IMR-90 (cell line): ENCODE results near the gene SMAD2. TPM values are rescaled to one million over a fixed set of nuclear protein-coding genes. Genes with fewer than 3 reads are reported as not detected.

ENCODE experiments used
- ATAC-seq: fragments of 200-7000 bp; cut with Tn5 transposase; 2 replicates; pipeline ENCODE4 v1.9.1; 2020; ENCODE audit warnings: low read depth, mild to moderate bottlenecking, moderate library complexity
- BruUV-seq: library from RNA; stranded (reverse); fragments of 400-500 nt; replicated peaks from 2 replicates; lab custom pipeline; 2021; lab: Mats Ljungman, UMichigan
- CTCF ChIA-PET: fragments of 300-600 bp; formaldehyde crosslinking; extraction: SDS; loops from one replicate; lab custom pipeline; 2021; ENCODE audit warnings: antibody characterized with exemption; lab: Yijun Ruan, JAX
- POLR2A ChIA-PET: fragments of 300-600 bp; sonication (Branson Sonifier 250); formaldehyde crosslinking; loops from one replicate; lab custom pipeline; 2022; ENCODE audit warnings: antibody characterized with exemption; ENCODE audit not compliant: unreplicated experiment; lab: Charles Lee
- DNase-seq: peaks from one replicate; pipeline ENCODE4 v3.0.0; 2013
- H2AFZ ChIP-seq: replicated peaks from 2 replicates; pipeline ENCODE3; 2013; ENCODE audit warnings: low read length, mild to moderate bottlenecking; ENCODE audit not compliant: poor library complexity
- H2AK5ac ChIP-seq: 2 replicates; pipeline ENCODE4 v1.6.1; 2013; ENCODE audit warnings: low read depth, low read length, inconsistent platforms
- H2AK9ac ChIP-seq: replicated peaks from 2 replicates; pipeline ENCODE3; 2013; ENCODE audit warnings: mild to moderate bottlenecking, low read depth, low read length, moderate library complexity; ENCODE audit not compliant: poor library complexity
- H2BK120ac ChIP-seq: 2 replicates; pipeline ENCODE4 v1.6.1; 2013; ENCODE audit warnings: low read depth, low read length, inconsistent platforms
- H2BK15ac ChIP-seq: 3 replicates; pipeline ENCODE4 v1.6.1; 2013; ENCODE audit warnings: low read depth, low read length, inconsistent platforms
- H2BK20ac ChIP-seq: 2 replicates; pipeline ENCODE4 v1.6.1; 2013; ENCODE audit warnings: low read depth, mild to moderate bottlenecking, inconsistent platforms, low read length, moderate library complexity
- H2BK5ac ChIP-seq: 2 replicates; pipeline ENCODE4 v1.6.1; 2013; ENCODE audit warnings: mild to moderate bottlenecking, low read depth, low read length, inconsistent platforms; ENCODE audit not compliant: poor library complexity, severe bottlenecking
- H3K14ac ChIP-seq: replicated peaks from 2 replicates; pipeline ENCODE4 v1.6.1; 2013; ENCODE audit warnings: low read depth, low read length, inconsistent platforms
- H3K18ac ChIP-seq: 2 replicates; pipeline ENCODE4 v1.6.1; 2013; ENCODE audit warnings: low read depth, low read length, control low read depth
- H3K23ac ChIP-seq: 2 replicates; pipeline ENCODE4 v1.6.1; 2013; ENCODE audit warnings: low read depth, low read length, inconsistent platforms
- H3K27ac ChIP-seq: 2 replicates; pipeline ENCODE4 v1.5.1; 2013; ENCODE audit warnings: mild to moderate bottlenecking, control low read depth, low read length; ENCODE audit not compliant: insufficient read depth
- H3K27me3 ChIP-seq: 2 replicates; pipeline ENCODE4 v1.6.1; 2013; ENCODE audit warnings: low read length; ENCODE audit not compliant: control insufficient read depth, insufficient read depth
- H3K36me3 ChIP-seq: 2 replicates; pipeline ENCODE4 v1.6.1; 2013; ENCODE audit warnings: low read length, mixed read lengths; ENCODE audit not compliant: control insufficient read depth, insufficient read depth
- H3K4ac ChIP-seq: 2 replicates; pipeline ENCODE4 v1.6.1; 2013; ENCODE audit warnings: low read depth, low read length, inconsistent platforms
- H3K4me1 ChIP-seq: 2 replicates; pipeline ENCODE4 v1.6.1; 2013; ENCODE audit warnings: low read length, mixed read lengths; ENCODE audit not compliant: control insufficient read depth, insufficient read depth
- H3K4me2 ChIP-seq: 2 replicates; pipeline ENCODE4 v1.6.1; 2013; ENCODE audit warnings: low read depth, mild to moderate bottlenecking, control low read depth, low read length, moderate library complexity
- H3K4me3 ChIP-seq: 2 replicates; pipeline ENCODE4 v1.5.1; 2013; ENCODE audit warnings: low read depth, mild to moderate bottlenecking, control low read depth, low read length, moderate library complexity; ENCODE audit not compliant: insufficient read depth
- H3K56ac ChIP-seq: 2 replicates; pipeline ENCODE4 v1.6.1; 2013; ENCODE audit warnings: low read length, inconsistent platforms; ENCODE audit not compliant: insufficient read depth; ENCODE audit errors: extremely low read depth
- H3K79me1 ChIP-seq, 2 experiments: 2 replicates each; pipeline ENCODE4 v1.6.1; 2013; ENCODE audit warnings: low read length in 2 of 2, inconsistent platforms in 1 of 2, low read depth in 1 of 2
- H3K9ac ChIP-seq: 2 replicates; pipeline ENCODE4 v1.6.1; 2013; ENCODE audit warnings: low read depth, low read length, control low read depth
- H3K9me1 ChIP-seq: 2 replicates; pipeline ENCODE4 v1.6.1; 2013; ENCODE audit warnings: low read length, inconsistent platforms; ENCODE audit not compliant: insufficient read depth
- H3K9me3 ChIP-seq: 2 replicates; pipeline ENCODE4 v1.6.1; 2013; ENCODE audit warnings: low read length; ENCODE audit not compliant: control insufficient read depth, insufficient read depth
- H4K20me1 ChIP-seq: 2 replicates; pipeline ENCODE4 v1.6.1; 2013; ENCODE audit warnings: low read length, inconsistent platforms; ENCODE audit not compliant: insufficient read depth
- H4K5ac ChIP-seq: 2 replicates; pipeline ENCODE4 v1.6.1; 2013; ENCODE audit warnings: mild to moderate bottlenecking, low read depth, low read length, control low read depth
- H4K8ac ChIP-seq, 2 experiments: 2 replicates each; pipeline ENCODE4 v1.6.1; 2013; ENCODE audit warnings: low read depth in 2 of 2, low read length in 2 of 2, control low read depth in 1 of 2, inconsistent platforms in 1 of 2
- H4K91ac ChIP-seq: 2 replicates; pipeline ENCODE4 v1.6.1; 2013; ENCODE audit warnings: low read depth, low read length, inconsistent platforms; ENCODE audit not compliant: insufficient read depth
- CHD1 ChIP-seq: IDR thresholded peaks from 2 replicates; pipeline ENCODE4 v1.6.1; 2012; ENCODE audit warnings: low read depth, low read length, improper control_type of control experiment
- FOS ChIP-seq: fragments of 150-350 bp; IDR thresholded peaks from 2 replicates; pipeline ENCODE4 v1.6.1; 2016; ENCODE audit warnings: low read depth, low read length
- MAFK ChIP-seq: IDR thresholded peaks from 2 replicates; pipeline ENCODE4 v1.6.1; 2012; ENCODE audit warnings: low read depth, low read length, improper control_type of control experiment
- MAZ ChIP-seq: IDR thresholded peaks from 2 replicates; pipeline ENCODE4 v1.6.1; 2012; ENCODE audit warnings: low read depth, mild to moderate bottlenecking, low read length, improper control_type of control experiment, moderate library complexity, borderline replicate concordance
- MXI1 ChIP-seq: IDR thresholded peaks from 2 replicates; pipeline ENCODE4 v1.6.1; 2012; ENCODE audit warnings: low read depth, mild to moderate bottlenecking, low read length, moderate library complexity, borderline replicate concordance
- POLR2A ChIP-seq: IDR thresholded peaks from 2 replicates; pipeline ENCODE4 v1.6.1; 2012; ENCODE audit warnings: mild to moderate bottlenecking, low read depth, low read length
- RAD21 ChIP-seq: IDR thresholded peaks from 2 replicates; pipeline ENCODE4 v1.6.1; 2012; ENCODE audit warnings: low read length, improper control_type of control experiment
- RCOR1 ChIP-seq: IDR thresholded peaks from 2 replicates; pipeline ENCODE4 v1.6.1; 2012; ENCODE audit warnings: mild to moderate bottlenecking, low read length, improper control_type of control experiment; ENCODE audit not compliant: insufficient replicate concordance
- WGBS, 2 experiments: methylation state at CpG; one replicate each; pipeline versions ENCODE4 v1.1.5 to v1.1.7; 2013; ENCODE audit warnings: missing lambda C conversion rate in 2 of 2; ENCODE audit not compliant: insufficient read length in 1 of 2; ENCODE audit errors: extremely low coverage in 2 of 2; 5-methylcytosine and 5-hydroxymethylcytosine counted together
- dilution Hi-C: fragments of 300-500 bp; cut with HindIII; formaldehyde crosslinking; loops from one replicate; pipeline ENCODE4 v1.14.3; 2018; ENCODE audit warnings: low sequenced_read_pairs; ENCODE audit not compliant: unreplicated experiment
- in situ Hi-C: fragments of 300-500 bp; cut with MboI; formaldehyde crosslinking; loops from 3 replicates; pipeline ENCODE4 v1.14.3; 2019; ENCODE audit warnings: low sequenced_read_pairs, inconsistent platforms, mixed read lengths
- intact Hi-C: fragments of 100-400 bp; cut with micrococcal nuclease; formaldehyde crosslinking; loops from 2 replicates; pipeline ENCODE4 v1.10.0; 2022
- polyA plus RNA-seq, 3 experiments: library from polyadenylated mRNA; depleted of rRNA; stranded (reverse); fragments of >200 nt; gene quantifications; 2 replicates each; pipeline ENCODE4 v1.2.3, GENCODE V29; 2012; ENCODE audit warnings: low replicate concordance in 1 of 3
- total RNA-seq: library from RNA; depleted of rRNA; stranded (reverse); fragments of >200 nt; gene quantifications from 2 replicates; pipeline ENCODE4 v1.2.3, GENCODE V29; 2012
- TF ChIP-seq, protein P1 (sequence below): fragments of 150-350 bp; IDR thresholded peaks from 2 replicates; pipeline ENCODE4 v1.6.1; 2017; ENCODE audit warnings: mild to moderate bottlenecking, antibody characterized with exemption, low read length, low read depth

The SMAD2 gene
- total and polyA plus RNA-seq, 2 of the 4 experiments (the other 2 are of a cell fraction): 41.7 to 171 TPM

DNA sequence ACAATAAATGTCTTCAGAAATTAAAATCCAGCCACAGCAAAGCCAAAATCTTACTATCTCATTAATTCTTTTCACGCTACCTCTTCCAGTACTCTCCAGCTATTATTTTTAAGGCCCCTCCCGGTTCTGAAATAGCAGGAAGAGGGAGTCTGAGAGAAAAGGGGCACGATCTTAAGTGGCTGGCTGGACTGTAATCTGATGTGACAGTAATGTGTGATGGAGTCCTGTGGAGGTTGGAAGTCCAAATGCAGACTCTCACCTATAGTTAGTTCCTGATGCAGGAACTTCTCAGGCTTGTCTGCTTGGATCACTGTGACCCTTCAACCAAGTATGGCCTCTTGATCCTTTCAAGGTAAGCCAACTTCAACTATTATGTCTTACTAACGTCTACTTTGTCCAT lies 43.2 kb downstream of the SMAD2 start:
- no TSS peak for BruUV-seq
- POLR2A ChIA-PET: no interaction called here
- H2BK20ac ChIP-seq: no peak overlapping the region
- no peak overlapping the region for H3K9ac ChIP-seq
- peaks cover 6% of the 10 kb centered on the region for H3K4me1 ChIP-seq
- DNase-seq (no peak), ATAC-seq (no peak)
- no peak overlapping the region for H3K27ac ChIP-seq
- H3K9me1 ChIP-seq: peaks cover 3% of the 10 kb centered on the region
- no peak for TF ChIP-seq CHD1
- no peak for TF ChIP-seq FOS
- no peak for TF ChIP-seq MAZ
- TF ChIP-seq MXI1: no peak
- TF ChIP-seq MAFK: no peak
- TF ChIP-seq POLR2A: no peak
- TF ChIP-seq RCOR1: no peak
- TF ChIP-seq, protein P1, sequence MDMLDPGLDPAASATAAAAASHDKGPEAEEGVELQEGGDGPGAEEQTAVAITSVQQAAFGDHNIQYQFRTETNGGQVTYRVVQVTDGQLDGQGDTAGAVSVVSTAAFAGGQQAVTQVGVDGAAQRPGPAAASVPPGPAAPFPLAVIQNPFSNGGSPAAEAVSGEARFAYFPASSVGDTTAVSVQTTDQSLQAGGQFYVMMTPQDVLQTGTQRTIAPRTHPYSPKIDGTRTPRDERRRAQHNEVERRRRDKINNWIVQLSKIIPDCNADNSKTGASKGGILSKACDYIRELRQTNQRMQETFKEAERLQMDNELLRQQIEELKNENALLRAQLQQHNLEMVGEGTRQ: no peak
- TF ChIP-seq RAD21: no peak
- H3K4me2 ChIP-seq: no peak overlapping the region
- no peak overlapping the region for H3K4me3 ChIP-seq
- H4K8ac ChIP-seq: no peak overlapping the region
- intact Hi-C loops (loop anchor here (5.0 kb wide), 1 partner anchor 40 kb away; no protein-coding TSS in a partner anchor), in situ Hi-C loops (no loop called here), dilution Hi-C loops (no loop called here)
- H3K27me3 ChIP-seq: no peaks in the 10 kb centered on the region
- H3K4ac ChIP-seq: no peak overlapping the region
- no peak overlapping the region for H3K23ac ChIP-seq
- H2BK120ac ChIP-seq: no peak overlapping the region
- no peak overlapping the region for H4K91ac ChIP-seq
- CTCF ChIA-PET: interaction anchor here (0.6 kb wide), 1 partner anchor 104 kb away, joined by 5 read pairs; no protein-coding TSS in a partner anchor
- peaks cover 14 to 34% of the 10 kb centered on the region in 2 experiments for H3K79me1 ChIP-seq
- no peak overlapping the region for H2AK5ac ChIP-seq
- H2BK15ac ChIP-seq: no peak overlapping the region
- no peak overlapping the region for H2AFZ ChIP-seq
- peaks cover 3% of the 10 kb centered on the region; the same call in 1 of the 2 replicates for H3K36me3 ChIP-seq
- no CpG with 5 or more reads among the region's 4 CpGs for WGBS, 2 experiments
- no peak overlapping the region for H3K56ac ChIP-seq
- H4K20me1 ChIP-seq: peaks cover 4% of the 10 kb centered on the region
- no peak overlapping the region for H4K5ac ChIP-seq
- H3K18ac ChIP-seq: no peak overlapping the region
- H3K9me3 ChIP-seq: no peaks in the 10 kb centered on the region
- no peak overlapping the region for H3K14ac ChIP-seq
- H2BK5ac ChIP-seq: no peak overlapping the region
- H2AK9ac ChIP-seq: no peak overlapping the region
